ENCODE data around the gene MYH10.
A peak's percentile ranks its signal among the peaks of the same experiment; 100 is the strongest.

MYH10 gene

GRCh38 chr17:8673612-8674011 lies 43.1 kb upstream of the MYH10 start:
- Histone ChIP-seq H3K9ac (ENCODE audit: low read length) (no peak overlapping the region), H3K9me3 (ENCODE audit: control insufficient read depth, low read length) (peaks cover 4% of the 10 kb centered on the region), H2AK5ac (ENCODE audit: low read length, severe bottlenecking) (no peak overlapping the region), H2AFZ (ENCODE audit: low read depth, low read length) (no peak overlapping the region), H2BK12ac (ENCODE audit: low read length in 2 of 2) (no peak overlapping the region), H2BK120ac (ENCODE audit: low read depth, low read length) (no peak overlapping the region), H4K8ac (ENCODE audit: low read length) (no peak overlapping the region), H3K4me1 (ENCODE audit: control insufficient read depth, insufficient read depth, low read depth, low read length) (peaks cover 1% of the 10 kb centered on the region), H3K18ac (ENCODE audit: low read depth in 1 of 2, low read length in 2 of 2) (no peak overlapping the region), H3K23ac (ENCODE audit: low read length in 2 of 2) (no peak overlapping the region), H3K36me3 (ENCODE audit: control insufficient read depth in 1 of 2, insufficient read depth in 2 of 2, low read depth in 1 of 2, low read length in 2 of 2) (no peaks in the 10 kb centered on the region), H3K79me1 (replicated peaks; ENCODE audit: low read length, poor library complexity, severe bottlenecking) (no peaks in the 10 kb centered on the region), H3K4me2 (ENCODE audit: low read length, poor library complexity, severe bottlenecking) (no peak overlapping the region), H4K91ac (ENCODE audit: low read length) (no peak overlapping the region), H2BK15ac (ENCODE audit: low read depth, poor library complexity, severe bottlenecking) (no peak overlapping the region), H3K4ac (ENCODE audit: low read depth in 1 of 2, low read length in 2 of 2) (no peak overlapping the region), H2BK5ac (ENCODE audit: low read depth, low read length, poor library complexity, severe bottlenecking) (no peak overlapping the region), H3K4me3 (ENCODE audit: insufficient read depth in 1 of 2, low read depth in 1 of 2, low read length in 2 of 2) (no peak overlapping the region), H3K14ac (ENCODE audit: low read length in 2 of 2) (no peak overlapping the region), H3K27ac (ENCODE audit: low read length, poor library complexity, severe bottlenecking) (no peak overlapping the region), H3K27me3 (ENCODE audit: control insufficient read depth in 1 of 2, insufficient read depth in 1 of 2, low read length in 2 of 2) (peaks cover 9 to 28% of the 10 kb centered on the region in 2 experiments)
- DNase-seq: peak; percentile 45
- WGBS: 30% methylated on average over 1 of the region's 1 CpG

- Histone ChIP-seq H2AK5ac (ENCODE audit: low read length, severe bottlenecking) (no peak overlapping the region), H2AFZ (ENCODE audit: low read depth, low read length) (no peak overlapping the region), H3K23ac (ENCODE audit: low read length in 2 of 2) (no peak overlapping the region), H2BK5ac (ENCODE audit: low read depth, low read length, poor library complexity, severe bottlenecking) (no peak overlapping the region), H3K36me3 (ENCODE audit: control insufficient read depth in 1 of 2, insufficient read depth in 2 of 2, low read depth in 1 of 2, low read length in 2 of 2) (no peaks in the 10 kb centered on the region), H3K9ac (ENCODE audit: low read length) (no peak overlapping the region), H4K8ac (ENCODE audit: low read length) (no peak overlapping the region), H2BK120ac (ENCODE audit: low read depth, low read length) (no peak overlapping the region), H3K79me1 (replicated peaks; ENCODE audit: low read length, poor library complexity, severe bottlenecking) (no peaks in the 10 kb centered on the region), H3K4me2 (ENCODE audit: low read length, poor library complexity, severe bottlenecking) (no peak overlapping the region), H3K4ac (ENCODE audit: low read depth in 1 of 2, low read length in 2 of 2) (no peak overlapping the region), H3K9me3 (ENCODE audit: control insufficient read depth, low read length) (no peaks in the 10 kb centered on the region), H3K4me3 (ENCODE audit: insufficient read depth in 1 of 2, low read depth in 1 of 2, low read length in 2 of 2) (no peak overlapping the region), H3K27me3 (ENCODE audit: control insufficient read depth in 1 of 2, insufficient read depth in 1 of 2, low read length in 2 of 2) (peaks cover 9 to 28% of the 10 kb centered on the region in 2 experiments), H2BK12ac (ENCODE audit: low read length in 2 of 2) (no peak overlapping the region), H2BK15ac (ENCODE audit: low read depth, poor library complexity, severe bottlenecking) (peak overlapping the region; percentile 48), H3K4me1 (ENCODE audit: control insufficient read depth, insufficient read depth, low read depth, low read length) (peaks cover 1% of the 10 kb centered on the region), H3K14ac (ENCODE audit: low read length in 2 of 2) (no peak overlapping the region), H4K91ac (ENCODE audit: low read length) (no peak overlapping the region), H3K18ac (ENCODE audit: low read depth in 1 of 2, low read length in 2 of 2) (no peak overlapping the region), H3K27ac (ENCODE audit: low read length, poor library complexity, severe bottlenecking) (no peak overlapping the region)
- 94% methylated on average over 8 of the region's 9 CpGs for WGBS
- DNase-seq: no peak
Observed at GRCh38 chr17:8672326-8672725, 41.8 kb upstream of the MYH10 start.

GRCh38 chr17:8670421-8670820 lies 39.9 kb upstream of the MYH10 start:
- H3K9ac ChIP-seq (ENCODE audit: low read length): no peak overlapping the region

GRCh38 chr17:8668176-8668740 lies 37.7 kb upstream of the MYH10 start:
- H3K27me3 ChIP-seq (ENCODE audit: control insufficient read depth in 1 of 2, insufficient read depth in 1 of 2, low read length in 2 of 2): peaks cover 1 to 9% of the 10 kb centered on the region in 2 experiments
- no peaks in the 10 kb centered on the region for H3K4me1 ChIP-seq (ENCODE audit: control insufficient read depth, insufficient read depth, low read depth, low read length)
- H4K8ac ChIP-seq (ENCODE audit: low read length): no peak overlapping the region
- H2BK5ac ChIP-seq (ENCODE audit: low read depth, low read length, poor library complexity, severe bottlenecking): no peak overlapping the region
- no peak overlapping the region for H3K27ac ChIP-seq (ENCODE audit: low read length, poor library complexity, severe bottlenecking)
- no peak overlapping the region for H2AFZ ChIP-seq (ENCODE audit: low read depth, low read length)
- H3K4ac ChIP-seq (ENCODE audit: low read depth in 1 of 2, low read length in 2 of 2): no peak overlapping the region
- no peak overlapping the region for H2BK120ac ChIP-seq (ENCODE audit: low read depth, low read length)
- DNase-seq: no peak
- no peak overlapping the region for H3K9ac ChIP-seq (ENCODE audit: low read length)
- no peak overlapping the region for H3K18ac ChIP-seq (ENCODE audit: low read depth in 1 of 2, low read length in 2 of 2)
- no peak overlapping the region for H2BK12ac ChIP-seq (ENCODE audit: low read length in 2 of 2)
- no peaks in the 10 kb centered on the region for H3K36me3 ChIP-seq (ENCODE audit: control insufficient read depth in 1 of 2, insufficient read depth in 2 of 2, low read depth in 1 of 2, low read length in 2 of 2)
- no peaks in the 10 kb centered on the region for H3K79me1 ChIP-seq (replicated peaks; ENCODE audit: low read length, poor library complexity, severe bottlenecking)
- H2BK15ac ChIP-seq (ENCODE audit: low read depth, poor library complexity, severe bottlenecking): no peak overlapping the region
- no peak overlapping the region for H2AK5ac ChIP-seq (ENCODE audit: low read length, severe bottlenecking)
- 100% methylated on average over 2 of the region's 4 CpGs for WGBS
- H3K23ac ChIP-seq (ENCODE audit: low read length in 2 of 2): no peak overlapping the region
- H4K91ac ChIP-seq (ENCODE audit: low read length): no peak overlapping the region
- no peak overlapping the region for H3K4me2 ChIP-seq (ENCODE audit: low read length, poor library complexity, severe bottlenecking)
- no peak overlapping the region for H3K4me3 ChIP-seq (ENCODE audit: insufficient read depth in 1 of 2, low read depth in 1 of 2, low read length in 2 of 2)
- H3K9me3 ChIP-seq (ENCODE audit: control insufficient read depth, low read length): no peaks in the 10 kb centered on the region
- H3K14ac ChIP-seq (ENCODE audit: low read length in 2 of 2): no peak overlapping the region

More at GRCh38 chr17:8670421-8670820, 39.9 kb upstream of the MYH10 start:
- peaks cover 1% of the 10 kb centered on the region for H3K4me1 ChIP-seq (ENCODE audit: control insufficient read depth, insufficient read depth, low read depth, low read length)
- no peak overlapping the region for H3K4ac ChIP-seq (ENCODE audit: low read depth in 1 of 2, low read length in 2 of 2)
- H3K23ac ChIP-seq (ENCODE audit: low read length in 2 of 2): no peak overlapping the region
- no peak overlapping the region for H2BK120ac ChIP-seq (ENCODE audit: low read depth, low read length)
- no peak overlapping the region for H3K4me2 ChIP-seq (ENCODE audit: low read length, poor library complexity, severe bottlenecking)
- no peak overlapping the region for H3K14ac ChIP-seq (ENCODE audit: low read length in 2 of 2)
- H3K36me3 ChIP-seq (ENCODE audit: control insufficient read depth in 1 of 2, insufficient read depth in 2 of 2, low read depth in 1 of 2, low read length in 2 of 2): no peaks in the 10 kb centered on the region
- H2BK12ac ChIP-seq (ENCODE audit: low read length in 2 of 2): no peak overlapping the region
- H3K18ac ChIP-seq (ENCODE audit: low read depth in 1 of 2, low read length in 2 of 2): no peak overlapping the region
- no peaks in the 10 kb centered on the region for H3K9me3 ChIP-seq (ENCODE audit: control insufficient read depth, low read length)
- peak; percentile 30 for DNase-seq
- H3K4me3 ChIP-seq (ENCODE audit: insufficient read depth in 1 of 2, low read depth in 1 of 2, low read length in 2 of 2): no peak overlapping the region
- H2BK15ac ChIP-seq (ENCODE audit: low read depth, poor library complexity, severe bottlenecking): no peak overlapping the region
- no peak overlapping the region for H4K8ac ChIP-seq (ENCODE audit: low read length)
- no peaks in the 10 kb centered on the region for H3K79me1 ChIP-seq (replicated peaks; ENCODE audit: low read length, poor library complexity, severe bottlenecking)
- H2AFZ ChIP-seq (ENCODE audit: low read depth, low read length): no peak overlapping the region
- peaks cover 3 to 22% of the 10 kb centered on the region in 2 experiments for H3K27me3 ChIP-seq (ENCODE audit: control insufficient read depth in 1 of 2, insufficient read depth in 1 of 2, low read length in 2 of 2)
- no peak overlapping the region for H4K91ac ChIP-seq (ENCODE audit: low read length)
- no peak overlapping the region for H3K27ac ChIP-seq (ENCODE audit: low read length, poor library complexity, severe bottlenecking)
- H2AK5ac ChIP-seq (ENCODE audit: low read length, severe bottlenecking): no peak overlapping the region
- WGBS: 79% methylated on average over 4 of the region's 4 CpGs
- no peak overlapping the region for H2BK5ac ChIP-seq (ENCODE audit: low read depth, low read length, poor library complexity, severe bottlenecking)
